Measurements from ENCODE around the gene PLXNB2. TPM values are rescaled to one million over a fixed set of nuclear protein-coding genes. Genes with fewer than 3 reads are reported as not detected.

PLXNB2 gene
- total and polyA plus RNA-seq, 4 experiments from 2014 or later, result 0.40 to 4.6 (median 2.8) TPM; not detected in 1

GRCh38 chr22:50268655-50269113 lies 38.8 kb downstream of the PLXNB2 start:
- peak overlapping the region in 4 of 8 donors; percentile 25 to 57 (median 44) for H3K4me3 Mint-ChIP-seq
- no peaks in the 10 kb centered on the region for H3K27me3 ChIP-seq (ENCODE audit: insufficient read depth, low read length)
- H3K27ac Mint-ChIP-seq, result peak overlapping the region in 1 of 7 donors; percentile 54
- no peaks in the 10 kb centered on the region for H3K9me3 Mint-ChIP-seq
- H3K27me3 Mint-ChIP-seq, result peaks cover 0 to 3% of the 10 kb centered on the region in 2 donors
- ChIA-PET CTCF (ENCODE audit: partially characterized antibody) (interaction anchor here (3.0 kb wide), 1 partner anchor 16 kb away, joined by 19 read pairs; the partner anchor contains the start of gene HDAC10), POLR2A (ENCODE audit: partially characterized antibody) (interaction anchor here (1.0 to 4.6 kb wide), 3 partner anchors 18 to 77 kb away, joined by 3 to 26 read pairs (median 5); partner anchors contain the start of genes HDAC10 and TUBGCP6)
- H3K4me1 ChIP-seq (ENCODE audit: insufficient read depth, low read length), result peaks cover 27% of the 10 kb centered on the region
- H3K9me3 ChIP-seq (ENCODE audit: control insufficient read depth in 1 of 2, low read length in 2 of 2), result no peaks in the 10 kb centered on the region
- H3K27ac ChIP-seq (ENCODE audit: low read depth, low read length), result no peak overlapping the region
- no peaks in the 10 kb centered on the region for H3K36me3 Mint-ChIP-seq
- no peak overlapping the region for H3K4me3 ChIP-seq (ENCODE audit: low read length in 2 of 2)
- H3K4me1 Mint-ChIP-seq, result peaks cover 1 to 18% (median 8%) of the 10 kb centered on the region in 4 donors
- no peaks in the 10 kb centered on the region for H3K36me3 ChIP-seq (ENCODE audit: insufficient read depth, low read length)
- intact Hi-C loops (cut with micrococcal nuclease), result no loop called here
- DNase-seq, result no peak

- H3K4me3 ChIP-seq (ENCODE audit: low read length in 2 of 2), result no peak overlapping the region
- peaks cover 27% of the 10 kb centered on the region for H3K4me1 ChIP-seq (ENCODE audit: insufficient read depth, low read length)
- H3K36me3 ChIP-seq (ENCODE audit: insufficient read depth, low read length), result no peaks in the 10 kb centered on the region
- peaks cover 1 to 17% (median 8%) of the 10 kb centered on the region in 4 donors for H3K4me1 Mint-ChIP-seq
- ChIA-PET POLR2A (ENCODE audit: partially characterized antibody) (interaction anchor here (1.2 to 4.6 kb wide), 3 partner anchors 17 to 27 kb away, joined by 3 to 26 read pairs (median 5); partner anchors contain the start of gene HDAC10), CTCF (ENCODE audit: partially characterized antibody) (interaction anchor here (3.0 kb wide), 1 partner anchor 15 kb away, joined by 19 read pairs; the partner anchor contains the start of gene HDAC10)
- H3K27me3 ChIP-seq (ENCODE audit: insufficient read depth, low read length), result no peaks in the 10 kb centered on the region
- H3K27me3 Mint-ChIP-seq, result peaks cover 0 to 5% of the 10 kb centered on the region in 2 donors
- DNase-seq, result peak in 4 of 5 donors; percentile 31 to 65 (median 50)
- no peaks in the 10 kb centered on the region for H3K9me3 Mint-ChIP-seq
- peak overlapping the region in 3 of 8 donors; percentile 17 to 52 (median 39) for H3K4me3 Mint-ChIP-seq
- peak overlapping the region in 1 of 7 donors; percentile 54 for H3K27ac Mint-ChIP-seq
- H3K9me3 ChIP-seq (ENCODE audit: control insufficient read depth in 1 of 2, low read length in 2 of 2), result no peaks in the 10 kb centered on the region
- H3K36me3 Mint-ChIP-seq, result no peaks in the 10 kb centered on the region
- H3K27ac ChIP-seq (ENCODE audit: low read depth, low read length), result no peak overlapping the region
- intact Hi-C loops (cut with micrococcal nuclease), result no loop called here
These were observed 39.7 kb downstream of the PLXNB2 start for GRCh38 chr22:50267591-50268390.

- Mint-ChIP-seq H3K27ac (no peak overlapping the region), H3K9me3 (no peaks in the 10 kb centered on the region), H3K36me3 (no peaks in the 10 kb centered on the region), H3K27me3 (peaks cover 4 to 13% of the 10 kb centered on the region in 2 donors), H3K4me1 (peaks cover 1 to 23% (median 12%) of the 10 kb centered on the region in 4 donors), H3K4me3 (no peak overlapping the region)
- Histone ChIP-seq H3K4me3 (ENCODE audit: low read length in 2 of 2) (no peak overlapping the region), H3K9me3 (ENCODE audit: control insufficient read depth in 1 of 2, low read length in 2 of 2) (no peaks in the 10 kb centered on the region), H3K27ac (ENCODE audit: low read depth, low read length) (no peak overlapping the region), H3K36me3 (ENCODE audit: insufficient read depth, low read length) (no peaks in the 10 kb centered on the region), H3K27me3 (ENCODE audit: insufficient read depth, low read length) (no peaks in the 10 kb centered on the region), H3K4me1 (ENCODE audit: insufficient read depth, low read length) (peaks cover 31% of the 10 kb centered on the region)
- ChIA-PET CTCF (ENCODE audit: partially characterized antibody) (interaction anchor here (1.3 to 3.0 kb wide), 2 partner anchors 15 to 75 kb away, joined by 5 to 19 read pairs; partner anchors contain the start of gene HDAC10), POLR2A (ENCODE audit: partially characterized antibody) (interaction anchor here (1.1 to 4.6 kb wide), 3 partner anchors 16 to 26 kb away, joined by 4 to 26 read pairs (median 5); partner anchors contain the start of gene HDAC10)
- intact Hi-C loops (cut with micrococcal nuclease), result no loop called here
- DNase-seq, result no peak
These were observed 40.5 kb downstream of the PLXNB2 start for GRCh38 chr22:50266994-50267393.

- ChIA-PET POLR2A (ENCODE audit: partially characterized antibody) (no interaction called here), CTCF (ENCODE audit: partially characterized antibody) (no interaction called here)
- Histone ChIP-seq H3K4me3 (ENCODE audit: low read length in 2 of 2) (no peak overlapping the region), H3K27me3 (ENCODE audit: insufficient read depth, low read length) (no peaks in the 10 kb centered on the region), H3K9me3 (ENCODE audit: control insufficient read depth in 1 of 2, low read length in 2 of 2) (no peaks in the 10 kb centered on the region), H3K36me3 (ENCODE audit: insufficient read depth, low read length) (no peaks in the 10 kb centered on the region), H3K27ac (ENCODE audit: low read depth, low read length) (no peak overlapping the region), H3K4me1 (ENCODE audit: insufficient read depth, low read length) (peaks cover 20% of the 10 kb centered on the region)
- DNase-seq, result no peak
- intact Hi-C loops (cut with micrococcal nuclease), result no loop called here
- Mint-ChIP-seq H3K4me3 (no peak overlapping the region), H3K27ac (peak overlapping the region in 1 of 7 donors; percentile 42), H3K9me3 (no peaks in the 10 kb centered on the region), H3K27me3 (peaks cover 6 to 15% of the 10 kb centered on the region in 2 donors), H3K4me1 (peaks cover 0 to 16% (median 9%) of the 10 kb centered on the region in 4 donors), H3K36me3 (no peaks in the 10 kb centered on the region)
These were observed 42.3 kb downstream of the PLXNB2 start for GRCh38 chr22:50264946-50265669.

- no peaks in the 10 kb centered on the region for H3K36me3 Mint-ChIP-seq
- POLR2A ChIA-PET (ENCODE audit: partially characterized antibody), result no interaction called here
These were observed 43.2 kb downstream of the PLXNB2 start for GRCh38 chr22:50264104-50264745.

GRCh38 chr22:50262973-50263617 lies 44.4 kb downstream of the PLXNB2 start:
- Mint-ChIP-seq H3K36me3 (no peaks in the 10 kb centered on the region), H3K27me3 (peaks cover 10 to 20% of the 10 kb centered on the region in 2 donors), H3K4me3 (no peak overlapping the region), H3K4me1 (peaks cover 0 to 8% (median 7%) of the 10 kb centered on the region in 4 donors), H3K27ac (no peak overlapping the region), H3K9me3 (no peaks in the 10 kb centered on the region)
- Histone ChIP-seq H3K27me3 (ENCODE audit: insufficient read depth, low read length) (no peaks in the 10 kb centered on the region), H3K27ac (ENCODE audit: low read depth, low read length) (no peak overlapping the region), H3K4me3 (ENCODE audit: low read length in 2 of 2) (no peak overlapping the region), H3K36me3 (ENCODE audit: insufficient read depth, low read length) (no peaks in the 10 kb centered on the region), H3K9me3 (ENCODE audit: control insufficient read depth in 1 of 2, low read length in 2 of 2) (no peaks in the 10 kb centered on the region), H3K4me1 (ENCODE audit: insufficient read depth, low read length) (peaks cover 7% of the 10 kb centered on the region)
- intact Hi-C loops (cut with micrococcal nuclease), result no loop called here
- ChIA-PET CTCF (ENCODE audit: partially characterized antibody) (interaction anchor here (1.4 kb wide), 1 partner anchor 11 kb away, joined by 3 read pairs; no protein-coding TSS in a partner anchor), POLR2A (ENCODE audit: partially characterized antibody) (interaction anchor here (1.4 kb wide), 1 partner anchor 12 kb away, joined by 3 read pairs; no protein-coding TSS in a partner anchor)
- no peak for DNase-seq

More at GRCh38 chr22:50264104-50264745, 43.2 kb downstream of the PLXNB2 start:
- H3K4me3 Mint-ChIP-seq, result peak overlapping the region in 1 of 8 donors; percentile 7
- Histone ChIP-seq H3K27ac (ENCODE audit: low read depth, low read length) (no peak overlapping the region), H3K9me3 (ENCODE audit: control insufficient read depth in 1 of 2, low read length in 2 of 2) (no peaks in the 10 kb centered on the region), H3K4me1 (ENCODE audit: insufficient read depth, low read length) (peaks cover 14% of the 10 kb centered on the region), H3K4me3 (ENCODE audit: low read length in 2 of 2) (no peak overlapping the region), H3K36me3 (ENCODE audit: insufficient read depth, low read length) (no peaks in the 10 kb centered on the region), H3K27me3 (ENCODE audit: insufficient read depth, low read length) (no peaks in the 10 kb centered on the region)
- peaks cover 6 to 15% of the 10 kb centered on the region in 2 donors for H3K27me3 Mint-ChIP-seq
- H3K9me3 Mint-ChIP-seq, result no peaks in the 10 kb centered on the region
- intact Hi-C loops (cut with micrococcal nuclease), result no loop called here
- H3K4me1 Mint-ChIP-seq, result peaks cover 0 to 16% (median 9%) of the 10 kb centered on the region in 4 donors
- CTCF ChIA-PET (ENCODE audit: partially characterized antibody), result interaction anchor here (1.4 kb wide), 1 partner anchor 12 kb away, joined by 3 read pairs; no protein-coding TSS in a partner anchor
- H3K27ac Mint-ChIP-seq, result no peak overlapping the region
- DNase-seq, result no peak

Measured in CD4-positive, alpha-beta memory T cell (primary cell).